Suppressor macrophage treated with lipopolysaccharide for 1 hour (primary cell): ENCODE results near the gene PRSS53.
"Not testable (repeated sequence)": the region's sequence is repeated elsewhere in the genome, so short reads cannot be mapped to it uniquely, and the experiment has no call there.

ENCODE experiments used
- DNase-seq, 3 donors: peaks; one replicate each; pipeline ENCODE4 v3.0.0-alpha.2; 2020 to 2022

Gene PRSS53

GRCh38 chr16:31117384-31118222 is 28.9 kb upstream of the PRSS53 start, which contains the start of gene KAT8:
Gene KAT8, plus strand, starts transcription at chr16:31117664. Its CDS starts 18 bp downstream, at chr16:31117682.
- DNase-seq: peak; percentile 99 to 100 (median 99)

DNA sequence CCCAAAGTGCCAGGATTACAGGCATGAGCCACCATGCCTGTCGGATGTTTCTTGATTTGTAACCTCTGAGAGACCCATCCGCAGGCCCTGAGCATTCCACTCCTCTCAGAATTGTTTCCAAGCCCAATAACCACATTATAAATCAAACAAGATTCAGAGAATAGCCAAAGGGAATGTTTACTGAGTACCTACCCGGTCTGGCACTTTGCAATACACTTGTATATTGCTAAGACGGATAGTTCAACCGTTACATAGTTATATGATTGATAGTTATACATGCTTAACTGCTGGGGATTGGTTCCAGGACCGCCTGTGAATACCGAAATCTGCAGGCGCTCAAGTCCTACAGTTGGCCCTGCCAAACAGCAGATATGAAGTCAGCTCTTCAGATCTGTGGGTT is 25.7 kb upstream of the PRSS53 start:
- DNase-seq: no peak

GRCh38 chr16:31113121-31114120 is 24.7 kb upstream of the PRSS53 start:
- DNase-seq: peak; percentile 90 to 96 (median 95)

- DNase-seq: no peak
Observed at GRCh38 chr16:31112711-31113110, 24.0 kb upstream of the PRSS53 start.

DNA sequence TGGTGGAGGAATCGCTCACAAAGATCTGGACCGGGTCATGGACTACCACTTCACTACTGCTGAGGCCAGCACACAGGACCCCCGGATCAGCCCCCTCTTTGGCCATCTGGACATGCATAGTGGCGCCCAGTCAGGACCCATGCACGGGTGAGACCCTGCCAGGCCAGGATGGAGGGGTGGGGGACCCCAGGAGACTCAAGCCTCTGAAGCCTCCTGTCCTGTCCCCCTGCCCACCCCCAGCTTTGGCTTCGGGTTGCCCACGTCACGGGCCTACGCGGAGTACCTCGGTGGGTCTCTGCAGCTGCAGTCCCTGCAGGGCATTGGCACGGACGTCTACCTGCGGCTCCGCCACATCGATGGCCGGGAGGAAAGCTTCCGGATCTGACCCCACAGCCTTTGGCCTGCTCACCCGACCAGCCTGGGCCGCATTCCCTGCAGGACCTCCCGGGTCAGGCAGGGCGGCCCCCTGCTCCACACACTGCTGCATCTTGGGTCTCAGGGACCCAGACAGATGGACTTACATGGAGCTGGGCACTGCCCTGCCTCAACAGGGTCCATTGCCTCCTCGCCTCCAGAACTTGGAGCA is 23.2 kb upstream of the PRSS53 start:
- no peak for DNase-seq

DNA sequence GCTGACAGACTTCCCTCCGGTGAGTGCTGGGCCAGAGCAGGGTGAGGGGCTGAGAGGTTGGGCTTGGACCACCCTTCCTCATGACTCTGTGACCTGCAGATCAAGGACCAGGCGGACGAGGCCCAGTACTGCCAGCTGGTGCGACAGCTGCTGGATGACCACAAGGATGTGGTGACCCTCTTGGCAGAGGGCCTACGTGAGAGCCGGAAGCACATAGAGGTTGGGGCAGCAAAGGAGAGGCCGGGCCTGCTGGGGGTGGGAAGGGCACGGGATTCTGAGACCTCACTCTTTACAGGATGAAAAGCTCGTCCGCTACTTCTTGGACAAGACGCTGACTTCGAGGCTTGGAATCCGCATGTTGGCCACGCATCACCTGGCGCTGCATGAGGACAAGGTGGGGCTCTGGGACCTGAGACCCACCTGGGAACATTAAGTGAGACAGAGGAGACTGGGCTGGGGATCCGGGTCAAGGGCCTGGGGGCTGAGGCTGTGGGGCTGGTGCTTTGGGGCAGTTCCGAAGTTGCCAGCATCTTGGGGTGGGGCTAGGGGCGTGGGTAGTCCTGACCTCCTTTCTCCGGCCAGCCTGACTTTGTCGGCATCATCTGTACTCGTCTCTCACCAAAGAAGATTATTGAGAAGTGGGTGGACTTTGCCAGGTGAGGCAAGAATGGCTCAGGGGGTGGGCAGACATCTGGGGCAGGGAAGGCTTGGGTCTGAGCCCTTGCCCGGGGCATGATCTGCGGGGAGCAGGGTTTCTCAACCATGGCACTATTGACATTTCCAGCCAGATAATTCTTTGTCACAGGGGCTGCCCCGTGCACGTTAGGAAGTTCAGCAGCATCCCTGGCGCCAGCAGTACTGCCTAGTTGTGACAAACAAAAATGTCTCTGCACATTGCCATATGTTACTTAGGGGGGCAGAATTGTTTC is 21.6 kb upstream of the PRSS53 start:
- DNase-seq: no peak

DNA sequence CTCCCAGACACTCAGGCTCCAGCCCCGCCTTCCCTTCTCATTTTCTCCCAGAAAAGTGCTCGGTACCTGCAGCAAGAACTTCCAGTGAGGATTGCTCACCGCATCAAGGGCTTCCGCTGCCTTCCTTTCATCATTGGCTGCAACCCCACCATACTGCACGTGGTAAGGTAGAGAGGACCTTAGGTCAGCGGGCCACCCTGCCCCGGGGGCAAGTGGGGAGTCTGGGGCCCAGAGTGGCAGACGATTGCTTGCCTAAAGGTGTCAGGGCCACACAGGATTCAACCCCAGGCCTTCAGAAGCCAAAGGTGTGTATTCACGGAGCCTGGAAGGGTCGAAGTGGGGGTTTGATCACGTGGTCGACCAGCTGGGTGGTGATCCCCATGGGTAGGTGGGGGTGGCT is 20.9 kb upstream of the PRSS53 start:
- DNase-seq: no peak

- peak in 2 of 3 donors; percentile 19 to 30 for DNase-seq
Observed at GRCh38 chr16:31108794-31109558, 20.2 kb upstream of the PRSS53 start.

DNA sequence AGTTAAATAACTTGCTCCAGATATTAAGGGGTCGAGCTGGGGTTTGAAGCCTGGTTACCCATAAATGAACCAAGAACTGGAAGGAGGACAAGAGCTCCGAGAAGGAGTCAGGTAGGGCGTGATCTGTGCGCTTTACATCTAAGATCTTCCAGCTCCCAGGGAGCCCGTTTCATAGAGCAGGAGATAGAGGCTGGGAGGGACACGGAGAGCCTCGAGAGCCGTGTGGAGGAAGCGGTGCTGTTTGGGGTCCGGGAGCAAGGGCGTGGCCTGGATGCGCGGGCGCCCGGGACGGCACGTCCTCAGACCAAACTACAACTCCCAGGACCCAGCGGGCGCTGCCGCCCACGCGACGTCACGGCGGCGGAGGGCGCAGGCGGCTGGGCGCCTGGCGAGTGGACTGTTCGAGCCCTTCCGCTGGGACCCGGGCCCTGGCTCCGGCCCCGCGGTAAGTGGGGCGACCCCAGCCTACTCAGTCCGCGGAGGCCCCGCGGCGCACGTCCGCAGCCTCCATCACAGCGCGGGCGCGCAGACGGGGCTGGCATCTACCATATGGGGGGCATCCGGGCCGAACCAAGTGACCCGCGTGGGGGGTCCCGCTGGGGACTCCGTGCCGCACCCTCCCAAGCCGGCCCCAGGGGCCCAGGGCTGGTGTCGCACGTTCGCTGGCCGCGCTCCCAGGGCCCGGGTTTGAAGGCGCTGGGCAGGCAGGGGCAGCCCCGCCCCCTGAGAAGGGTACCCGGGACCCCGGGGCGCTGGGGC is 19.5 kb upstream of the PRSS53 start, which contains the start of gene BCKDK:
TSS of gene BCKDK (plus strand) at position 352 of the 759 bp plus-strand sequence. CDS start 838 bp downstream, outside the sequence.
- DNase-seq: peak; percentile 81 to 93 (median 89)

DNA sequence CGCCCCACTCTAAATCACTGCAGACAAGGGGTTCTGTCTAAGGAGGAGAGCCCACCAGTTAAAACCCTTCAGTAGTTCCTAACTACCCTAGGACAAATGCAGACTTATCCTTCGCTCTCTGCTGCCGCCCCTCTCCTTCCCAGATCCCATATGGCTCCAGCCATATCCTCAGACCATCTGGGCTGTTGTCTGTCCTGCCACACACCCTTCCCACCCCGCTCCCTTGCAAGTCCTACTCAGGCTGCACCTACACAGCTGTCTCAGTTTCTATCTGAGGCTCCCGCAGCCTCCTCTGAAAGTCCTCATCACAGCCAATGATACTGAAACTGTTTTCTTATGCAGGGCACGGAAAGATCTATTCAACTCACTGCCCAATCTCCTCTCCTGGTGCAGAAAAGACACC is 18.7 kb upstream of the PRSS53 start:
- DNase-seq: no peak

GRCh38 chr16:31106509-31107464 is 18.0 kb upstream of the PRSS53 start:
- no peak for DNase-seq

- peak; percentile 76 to 87 (median 81) for DNase-seq
Observed at GRCh38 chr16:31105677-31106213, 17.0 kb upstream of the PRSS53 start.

DNA sequence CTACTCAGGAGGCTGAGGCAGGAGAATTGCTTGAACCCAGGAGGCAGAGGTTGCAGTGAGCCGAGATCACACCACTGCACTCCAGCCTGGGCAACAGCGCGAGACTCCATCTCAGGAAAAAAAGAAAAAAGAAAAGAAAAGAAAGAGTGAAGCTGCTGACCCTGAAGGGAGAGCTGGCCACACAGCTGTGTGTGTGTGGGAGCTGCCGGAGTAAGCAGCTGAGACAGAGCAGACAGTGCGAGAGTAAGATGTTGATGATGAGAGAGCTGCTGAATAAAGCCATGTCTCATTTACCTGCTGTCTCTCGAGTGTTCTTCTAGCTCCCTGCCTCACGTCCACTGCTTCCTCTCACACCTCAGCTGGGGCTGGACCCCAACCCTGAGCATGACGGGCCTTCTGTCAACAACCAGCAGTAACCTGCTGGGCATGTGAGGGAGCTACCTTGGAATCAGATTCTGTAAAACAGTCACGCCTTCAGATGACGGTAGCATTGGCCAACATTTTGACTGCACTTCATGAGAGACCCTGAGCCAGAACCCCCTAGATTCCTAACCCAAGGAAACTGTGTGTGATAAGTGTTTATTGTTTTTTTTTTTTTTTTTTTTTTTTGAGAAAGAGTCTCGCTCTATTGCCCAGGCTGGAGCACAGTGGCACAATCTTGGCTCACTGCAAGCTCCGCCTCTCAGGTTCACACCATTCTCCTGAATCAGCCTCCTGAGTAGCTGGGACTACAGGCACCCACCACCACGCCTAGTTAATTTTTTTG is 12.3 kb upstream of the PRSS53 start:
- not testable (repeated sequence) for DNase-seq

DNA sequence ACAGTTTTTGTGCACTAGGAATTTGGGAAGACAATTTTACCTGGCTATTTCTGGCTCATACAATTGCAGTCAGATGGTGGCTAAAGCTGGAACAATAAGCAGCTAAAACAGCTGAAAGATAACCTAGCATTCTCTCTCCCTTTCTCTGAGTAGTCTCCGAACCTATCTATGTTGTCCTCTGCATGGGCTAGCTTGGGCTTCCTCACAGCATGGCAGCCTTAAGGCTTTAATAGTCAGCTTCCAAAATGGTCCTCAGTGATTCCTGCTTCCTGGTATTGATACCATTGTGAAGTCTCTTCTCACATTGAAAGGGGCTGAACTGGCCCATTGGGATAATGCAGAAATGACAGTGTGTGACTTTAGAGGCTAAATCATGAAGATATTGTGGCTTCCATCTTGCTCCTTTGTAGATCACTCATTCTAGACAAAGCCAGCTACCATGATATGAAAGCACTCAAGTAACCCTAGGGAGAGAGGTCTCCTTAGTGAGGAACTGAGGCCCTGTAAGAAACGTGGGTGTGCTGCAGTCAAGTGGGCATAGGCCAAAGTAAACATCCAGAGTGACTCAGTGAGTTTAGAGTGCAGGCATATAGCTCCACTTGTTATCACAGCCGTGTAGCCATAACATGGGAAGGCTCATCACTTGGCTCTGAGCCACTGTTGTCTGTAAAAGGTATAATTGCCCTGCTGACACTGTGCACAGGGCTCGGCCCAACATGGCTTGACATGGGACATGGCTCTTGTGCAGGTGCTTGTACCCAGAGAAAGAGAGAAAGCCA is 11.3 kb upstream of the PRSS53 start:
- no peak for DNase-seq

GRCh38 chr16:31094424-31095120 is 5.8 kb upstream of the PRSS53 start, which contains the start of gene VKORC1:
Gene VKORC1, minus strand, starts transcription at chr16:31094797. Its CDS starts 68 bp downstream, at chr16:31094729.
- DNase-seq: peak; percentile 97 to 99 (median 99)

DNA sequence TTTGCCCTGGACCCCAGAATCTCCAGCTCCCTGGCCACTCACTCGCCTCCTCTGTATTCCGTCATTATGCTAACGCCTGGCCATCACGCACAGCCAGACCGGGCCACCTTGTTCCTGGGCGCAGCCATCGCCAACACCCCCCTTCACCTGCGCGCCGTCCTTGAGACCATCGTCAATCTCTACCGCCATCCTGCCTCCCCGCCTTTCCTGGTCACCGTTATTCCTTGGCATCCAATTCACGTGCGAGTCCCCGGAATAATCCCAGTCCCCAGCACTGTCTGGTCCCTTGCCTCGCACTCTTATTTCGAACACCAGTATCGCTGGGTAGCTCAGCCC is 5.3 kb upstream of the PRSS53 start:
- DNase-seq: peak in 1 of 3 donors; percentile 38
